ENCODE results near the gene LRRC2. TPM values are rescaled to one million over a fixed set of nuclear protein-coding genes. Genes with fewer than 3 reads are reported as not detected.
A peak's percentile ranks its signal among the peaks of the same experiment; 100 is the strongest.
"Not testable (repeated sequence)": the region's sequence is repeated elsewhere in the genome, so short reads cannot be mapped to it uniquely, and the experiment has no call there.

The LRRC2 gene
- total RNA-seq, 1 experiment from 2014 or later = 0.61 TPM

GRCh38 chr3:46500656-46501635 is 65.2 kb downstream of the LRRC2 start:
- Histone ChIP-seq H3K4me3 (no peak overlapping the region), H3K9me3 (replicated peaks) (no peaks in the 10 kb centered on the region), H3K36me3 (no peaks in the 10 kb centered on the region), H3K27me3 (replicated peaks) (no peaks in the 10 kb centered on the region), H3K4me1 (replicated peaks) (peaks cover 38% of the 10 kb centered on the region), H3K27ac (peak overlapping the region; percentile 41)
- peak in 1 of 2 experiments; percentile 37 for DNase-seq (ENCODE audit: low read depth in 1 of 2, low spot score in 2 of 2)

GRCh38 chr3:46498916-46499519 is 67.1 kb downstream of the LRRC2 start:
- no peaks in the 10 kb centered on the region for H3K27me3 ChIP-seq (replicated peaks)
- no peaks in the 10 kb centered on the region for H3K9me3 ChIP-seq (replicated peaks)
- DNase-seq (ENCODE audit: low read depth in 1 of 2, low spot score in 2 of 2) = no peak
- H3K4me3 ChIP-seq = no peak overlapping the region
- no peak overlapping the region for H3K27ac ChIP-seq
- H3K36me3 ChIP-seq = no peaks in the 10 kb centered on the region
- H3K4me1 ChIP-seq (replicated peaks) = peaks cover 39% of the 10 kb centered on the region

- H3K4me1 ChIP-seq (replicated peaks) = peaks cover 33% of the 10 kb centered on the region
- H3K27me3 ChIP-seq (replicated peaks) = no peaks in the 10 kb centered on the region
- peak within 1 kb of the TSS; percentile 88; the same call in 1 of the 2 replicates for H3K27ac ChIP-seq
- DNase-seq (ENCODE audit: low read depth in 1 of 2, low spot score in 2 of 2) = no peak
- no peaks in the 10 kb centered on the region for H3K36me3 ChIP-seq
- H3K4me3 ChIP-seq = no peak within 1 kb of the TSS
- H3K9me3 ChIP-seq (replicated peaks) = no peaks in the 10 kb centered on the region
Measured at GRCh38 chr3:46497556-46498265, 68.4 kb downstream of the LRRC2 start, which contains the start of gene RTP3. TSS of gene RTP3 (plus strand) at chr3:46497976. CDS start at chr3:46498063, 87 bp downstream.

- peaks cover 33% of the 10 kb centered on the region for H3K4me1 ChIP-seq (replicated peaks)
- no peak overlapping the region for H3K4me3 ChIP-seq
- H3K27me3 ChIP-seq (replicated peaks) = no peaks in the 10 kb centered on the region
- no peaks in the 10 kb centered on the region for H3K9me3 ChIP-seq (replicated peaks)
- peak in 1 of 2 experiments; percentile 18 for DNase-seq (ENCODE audit: low read depth in 1 of 2, low spot score in 2 of 2)
- H3K27ac ChIP-seq = peak overlapping the region; percentile 88
- H3K36me3 ChIP-seq = no peaks in the 10 kb centered on the region
Measured at GRCh38 chr3:46496746-46497555, 69.2 kb downstream of the LRRC2 start.

GRCh38 chr3:46495901-46496456 is 70.1 kb downstream of the LRRC2 start:
- H3K9me3 ChIP-seq (replicated peaks) = no peaks in the 10 kb centered on the region
- H3K36me3 ChIP-seq = no peaks in the 10 kb centered on the region
- H3K4me1 ChIP-seq (replicated peaks) = peaks cover 28% of the 10 kb centered on the region
- peak overlapping the region; percentile 88 for H3K27ac ChIP-seq
- no peaks in the 10 kb centered on the region for H3K27me3 ChIP-seq (replicated peaks)
- DNase-seq (ENCODE audit: low read depth in 1 of 2, low spot score in 2 of 2) = peak; percentile 80 to 87
- no peak overlapping the region for H3K4me3 ChIP-seq

- not testable (repeated sequence) for H3K4me3 ChIP-seq; H3K27me3 ChIP-seq (replicated peaks); H3K9me3 ChIP-seq (replicated peaks); DNase-seq (ENCODE audit: low read depth in 1 of 2, low spot score in 2 of 2); H3K27ac ChIP-seq; H3K36me3 ChIP-seq
- H3K4me1 ChIP-seq (replicated peaks) = peaks cover 31% of the 10 kb centered on the region
Measured at GRCh38 chr3:46494491-46494890, 71.6 kb downstream of the LRRC2 start.

GRCh38 chr3:46492890-46493547 is 73.1 kb downstream of the LRRC2 start:
- Histone ChIP-seq H3K4me1 (replicated peaks) (peaks cover 34% of the 10 kb centered on the region), H3K9me3 (replicated peaks) (no peaks in the 10 kb centered on the region), H3K27me3 (replicated peaks) (no peaks in the 10 kb centered on the region), H3K4me3 (no peak overlapping the region), H3K36me3 (no peaks in the 10 kb centered on the region), H3K27ac (no peak overlapping the region)
- DNase-seq (ENCODE audit: low read depth in 1 of 2, low spot score in 2 of 2) = no peak

- no peak overlapping the region for H3K27ac ChIP-seq
- no peak for DNase-seq (ENCODE audit: low read depth in 1 of 2, low spot score in 2 of 2)
- no peak overlapping the region for H3K4me3 ChIP-seq
- no peaks in the 10 kb centered on the region for H3K9me3 ChIP-seq (replicated peaks)
- H3K27me3 ChIP-seq (replicated peaks) = no peaks in the 10 kb centered on the region
- H3K4me1 ChIP-seq (replicated peaks) = peaks cover 24% of the 10 kb centered on the region
- no peaks in the 10 kb centered on the region for H3K36me3 ChIP-seq
Measured at GRCh38 chr3:46491089-46492070, 74.7 kb downstream of the LRRC2 start.

GRCh38 chr3:46490338-46491084 is 75.6 kb downstream of the LRRC2 start:
- peak overlapping the region; percentile 55; the same call in 1 of the 2 replicates for H3K27ac ChIP-seq
- no peaks in the 10 kb centered on the region for H3K36me3 ChIP-seq
- no peak overlapping the region for H3K4me3 ChIP-seq
- peaks cover 15% of the 10 kb centered on the region for H3K4me1 ChIP-seq (replicated peaks)
- DNase-seq (ENCODE audit: low read depth in 1 of 2, low spot score in 2 of 2) = no peak
- H3K27me3 ChIP-seq (replicated peaks) = no peaks in the 10 kb centered on the region
- no peaks in the 10 kb centered on the region for H3K9me3 ChIP-seq (replicated peaks)

GRCh38 chr3:46489875-46490274 is 76.2 kb downstream of the LRRC2 start:
- Histone ChIP-seq H3K4me3 (no peak overlapping the region), H3K9me3 (replicated peaks) (no peaks in the 10 kb centered on the region), H3K27me3 (replicated peaks) (no peaks in the 10 kb centered on the region), H3K27ac (peak overlapping the region; percentile 55; the same call in 1 of the 2 replicates), H3K36me3 (no peaks in the 10 kb centered on the region), H3K4me1 (replicated peaks) (peaks cover 15% of the 10 kb centered on the region)
- DNase-seq (ENCODE audit: low read depth in 1 of 2, low spot score in 2 of 2) = peak in 1 of 2 experiments; percentile 55

GRCh38 chr3:46489381-46489780 is 76.7 kb downstream of the LRRC2 start:
- H3K4me1 ChIP-seq (replicated peaks) = peaks cover 15% of the 10 kb centered on the region
- no peaks in the 10 kb centered on the region for H3K9me3 ChIP-seq (replicated peaks)
- no peak overlapping the region for H3K4me3 ChIP-seq
- H3K36me3 ChIP-seq = no peaks in the 10 kb centered on the region
- no peak overlapping the region for H3K27ac ChIP-seq
- DNase-seq (ENCODE audit: low read depth in 1 of 2, low spot score in 2 of 2) = no peak
- no peaks in the 10 kb centered on the region for H3K27me3 ChIP-seq (replicated peaks)
